GM12878 (cell line): ENCODE data around the gene OLIG2.

ENCODE experiments used
- EZH2 ChIP-seq: IDR thresholded peaks from 2 replicates; pipeline ENCODE4 v1.6.1; 2012; ENCODE audit warnings: low read depth, mild to moderate bottlenecking, control low read depth, inconsistent platforms, low read length, borderline replicate concordance; ENCODE audit not compliant: control insufficient read depth
- HCFC1 ChIP-seq: fragments of 150-350 bp; IDR thresholded peaks from 2 replicates; pipeline ENCODE4 v1.6.1; 2014; ENCODE audit warnings: low read length
- NBN ChIP-seq: fragments of 450-650 bp; IDR thresholded peaks from 2 replicates; pipeline ENCODE4 v1.6.1; 2016
- POLR2A ChIP-seq: IDR thresholded peaks from 2 replicates; pipeline ENCODE4 v1.6.1; 2011; ENCODE audit warnings: low read depth, mild to moderate bottlenecking, low read length
- SRF ChIP-seq, 2 experiments: IDR thresholded peaks; 2 replicates each; pipeline ENCODE4 v1.6.1; 2011; ENCODE audit warnings: low read depth in 2 of 2, low read length in 2 of 2, mild to moderate bottlenecking in 1 of 2, moderate library complexity in 1 of 2
- TBL1XR1 ChIP-seq: IDR thresholded peaks from 2 replicates; pipeline ENCODE4 v1.6.1; 2012; ENCODE audit warnings: low read depth, low read length, improper control_type of control experiment
- TF ChIP-seq, protein P1 (sequence below), 3 experiments: IDR thresholded peaks in 2 of 3; conservative IDR thresholded peaks in 1 of 3; 2 replicates each; pipeline ENCODE4 v1.5.1; 2011; ENCODE audit warnings: low read depth in 3 of 3, low read length in 3 of 3, mild to moderate bottlenecking in 3 of 3, control low read depth in 2 of 3, moderate library complexity in 2 of 3, inconsistent platforms in 1 of 3, mixed read lengths in 1 of 3; ENCODE audit not compliant: control insufficient read depth in 2 of 3, insufficient read depth in 1 of 3; ENCODE audit errors: extremely low read depth in 1 of 3

DNA sequence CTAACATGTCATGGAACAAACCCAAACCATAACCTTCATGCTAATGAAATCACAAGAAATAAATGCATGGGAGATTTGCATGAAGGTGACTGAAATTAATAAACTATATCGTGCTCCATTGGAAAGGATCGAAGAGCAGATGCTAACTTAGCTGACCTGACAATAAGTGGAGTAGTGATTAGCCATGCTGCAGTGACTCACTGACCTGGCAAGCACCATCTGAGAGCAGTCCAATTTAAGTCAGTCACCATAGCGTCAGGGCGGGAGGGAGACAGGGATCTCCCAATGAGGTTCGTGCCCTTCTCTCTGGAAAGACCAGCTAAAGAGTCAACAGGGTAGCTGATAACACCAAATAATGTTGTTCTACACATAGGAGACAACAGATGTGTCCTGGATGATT lies 21.5 kb downstream of the OLIG2 start:
- TF ChIP-seq, protein P1, sequence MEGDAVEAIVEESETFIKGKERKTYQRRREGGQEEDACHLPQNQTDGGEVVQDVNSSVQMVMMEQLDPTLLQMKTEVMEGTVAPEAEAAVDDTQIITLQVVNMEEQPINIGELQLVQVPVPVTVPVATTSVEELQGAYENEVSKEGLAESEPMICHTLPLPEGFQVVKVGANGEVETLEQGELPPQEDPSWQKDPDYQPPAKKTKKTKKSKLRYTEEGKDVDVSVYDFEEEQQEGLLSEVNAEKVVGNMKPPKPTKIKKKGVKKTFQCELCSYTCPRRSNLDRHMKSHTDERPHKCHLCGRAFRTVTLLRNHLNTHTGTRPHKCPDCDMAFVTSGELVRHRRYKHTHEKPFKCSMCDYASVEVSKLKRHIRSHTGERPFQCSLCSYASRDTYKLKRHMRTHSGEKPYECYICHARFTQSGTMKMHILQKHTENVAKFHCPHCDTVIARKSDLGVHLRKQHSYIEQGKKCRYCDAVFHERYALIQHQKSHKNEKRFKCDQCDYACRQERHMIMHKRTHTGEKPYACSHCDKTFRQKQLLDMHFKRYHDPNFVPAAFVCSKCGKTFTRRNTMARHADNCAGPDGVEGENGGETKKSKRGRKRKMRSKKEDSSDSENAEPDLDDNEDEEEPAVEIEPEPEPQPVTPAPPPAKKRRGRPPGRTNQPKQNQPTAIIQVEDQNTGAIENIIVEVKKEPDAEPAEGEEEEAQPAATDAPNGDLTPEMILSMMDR (IDR thresholded peaks at IDR 0.05 in 2 of 3, conservative IDR thresholded peaks at IDR 0.05 in 1 of 3; ENCODE audit: control insufficient read depth in 2 of 3, extremely low read depth in 1 of 3, insufficient read depth in 1 of 3, low read depth in 3 of 3, low read length in 3 of 3) = no peak
- TF ChIP-seq POLR2A = no peak
- TF ChIP-seq NBN = no peak
- TF ChIP-seq SRF (IDR thresholded peaks at IDR 0.05; ENCODE audit: low read depth in 2 of 2, low read length in 2 of 2) = no peak
- no peak for TF ChIP-seq EZH2
- TF ChIP-seq HCFC1 = no peak
- TF ChIP-seq TBL1XR1 = no peak
